ENCODE data around the gene UBASH3B.

DNA sequence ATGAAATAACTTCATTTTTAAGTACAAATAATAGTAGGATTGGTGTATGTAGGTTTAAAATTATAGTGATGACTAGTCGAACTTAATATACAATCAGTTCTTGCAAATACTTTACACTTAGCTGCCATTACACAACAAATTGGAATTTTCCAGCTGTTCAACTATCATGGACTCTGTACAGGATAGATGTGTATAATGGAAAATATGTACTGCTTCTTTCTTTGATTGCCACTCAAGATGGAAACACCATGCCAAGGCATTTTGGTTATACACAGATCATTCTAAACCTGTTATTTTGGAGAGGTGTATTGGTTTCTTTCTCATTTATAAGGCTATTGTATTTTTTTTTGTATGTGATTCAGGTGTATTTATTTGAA, 158.4 kb downstream of the UBASH3B start:
- TF ChIP-seq SIN3A (IDR thresholded peaks at IDR 0.05; ENCODE audit: borderline replicate concordance, insufficient read depth, low read length) = no peak
- no peak; the same call in 1 of the 2 replicates for TF ChIP-seq POLR2AphosphoS5 (IDR thresholded peaks at IDR 0.05; ENCODE audit: low read depth, low read length)

Data from PFSK-1 (cell line).